ENCODE results near the gene PTPRG.

DNA sequence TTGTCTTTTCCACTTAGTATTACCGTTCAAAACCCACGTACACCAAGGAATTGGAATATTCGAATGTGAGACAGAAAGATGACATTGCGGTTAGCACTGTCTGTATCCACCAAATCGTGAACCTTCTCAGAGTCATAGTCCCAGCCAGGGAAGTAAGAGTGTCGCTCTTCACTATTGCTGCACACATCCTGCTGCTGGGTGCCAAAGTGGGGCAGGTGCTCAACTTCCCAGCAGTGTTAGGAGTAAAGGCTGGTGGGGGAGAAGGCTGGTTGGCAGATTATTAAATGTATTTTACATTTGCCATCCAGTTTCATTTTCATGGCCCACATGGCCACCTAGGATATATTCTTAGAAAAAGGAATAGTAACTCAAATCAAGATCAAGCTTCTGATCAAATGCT lies 65.1 kb downstream of the PTPRG start:
- TF ChIP-seq, protein P1, sequence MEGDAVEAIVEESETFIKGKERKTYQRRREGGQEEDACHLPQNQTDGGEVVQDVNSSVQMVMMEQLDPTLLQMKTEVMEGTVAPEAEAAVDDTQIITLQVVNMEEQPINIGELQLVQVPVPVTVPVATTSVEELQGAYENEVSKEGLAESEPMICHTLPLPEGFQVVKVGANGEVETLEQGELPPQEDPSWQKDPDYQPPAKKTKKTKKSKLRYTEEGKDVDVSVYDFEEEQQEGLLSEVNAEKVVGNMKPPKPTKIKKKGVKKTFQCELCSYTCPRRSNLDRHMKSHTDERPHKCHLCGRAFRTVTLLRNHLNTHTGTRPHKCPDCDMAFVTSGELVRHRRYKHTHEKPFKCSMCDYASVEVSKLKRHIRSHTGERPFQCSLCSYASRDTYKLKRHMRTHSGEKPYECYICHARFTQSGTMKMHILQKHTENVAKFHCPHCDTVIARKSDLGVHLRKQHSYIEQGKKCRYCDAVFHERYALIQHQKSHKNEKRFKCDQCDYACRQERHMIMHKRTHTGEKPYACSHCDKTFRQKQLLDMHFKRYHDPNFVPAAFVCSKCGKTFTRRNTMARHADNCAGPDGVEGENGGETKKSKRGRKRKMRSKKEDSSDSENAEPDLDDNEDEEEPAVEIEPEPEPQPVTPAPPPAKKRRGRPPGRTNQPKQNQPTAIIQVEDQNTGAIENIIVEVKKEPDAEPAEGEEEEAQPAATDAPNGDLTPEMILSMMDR (IDR thresholded peaks at IDR 0.05): no peak
- TF ChIP-seq, protein P2, sequence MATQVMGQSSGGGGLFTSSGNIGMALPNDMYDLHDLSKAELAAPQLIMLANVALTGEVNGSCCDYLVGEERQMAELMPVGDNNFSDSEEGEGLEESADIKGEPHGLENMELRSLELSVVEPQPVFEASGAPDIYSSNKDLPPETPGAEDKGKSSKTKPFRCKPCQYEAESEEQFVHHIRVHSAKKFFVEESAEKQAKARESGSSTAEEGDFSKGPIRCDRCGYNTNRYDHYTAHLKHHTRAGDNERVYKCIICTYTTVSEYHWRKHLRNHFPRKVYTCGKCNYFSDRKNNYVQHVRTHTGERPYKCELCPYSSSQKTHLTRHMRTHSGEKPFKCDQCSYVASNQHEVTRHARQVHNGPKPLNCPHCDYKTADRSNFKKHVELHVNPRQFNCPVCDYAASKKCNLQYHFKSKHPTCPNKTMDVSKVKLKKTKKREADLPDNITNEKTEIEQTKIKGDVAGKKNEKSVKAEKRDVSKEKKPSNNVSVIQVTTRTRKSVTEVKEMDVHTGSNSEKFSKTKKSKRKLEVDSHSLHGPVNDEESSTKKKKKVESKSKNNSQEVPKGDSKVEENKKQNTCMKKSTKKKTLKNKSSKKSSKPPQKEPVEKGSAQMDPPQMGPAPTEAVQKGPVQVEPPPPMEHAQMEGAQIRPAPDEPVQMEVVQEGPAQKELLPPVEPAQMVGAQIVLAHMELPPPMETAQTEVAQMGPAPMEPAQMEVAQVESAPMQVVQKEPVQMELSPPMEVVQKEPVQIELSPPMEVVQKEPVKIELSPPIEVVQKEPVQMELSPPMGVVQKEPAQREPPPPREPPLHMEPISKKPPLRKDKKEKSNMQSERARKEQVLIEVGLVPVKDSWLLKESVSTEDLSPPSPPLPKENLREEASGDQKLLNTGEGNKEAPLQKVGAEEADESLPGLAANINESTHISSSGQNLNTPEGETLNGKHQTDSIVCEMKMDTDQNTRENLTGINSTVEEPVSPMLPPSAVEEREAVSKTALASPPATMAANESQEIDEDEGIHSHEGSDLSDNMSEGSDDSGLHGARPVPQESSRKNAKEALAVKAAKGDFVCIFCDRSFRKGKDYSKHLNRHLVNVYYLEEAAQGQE (IDR thresholded peaks at IDR 0.05; ENCODE audit: insufficient read depth in 1 of 2, low read depth in 2 of 2, low read length in 1 of 2): no peak
- no peak for TF ChIP-seq SIN3A (IDR thresholded peaks at IDR 0.05; ENCODE audit: borderline replicate concordance, insufficient read depth, low read depth, low read length)
- no peak for TF ChIP-seq POLR2AphosphoS5 (IDR thresholded peaks at IDR 0.05; ENCODE audit: low read depth, low read length)
- no peak for TF ChIP-seq TCF7L2 (IDR thresholded peaks at IDR 0.05; ENCODE audit: low read depth, low read length)

Data from Panc1 (cell line).